Measurements from ENCODE around the gene RNF157.
"Not testable (repeated sequence)": the region's sequence is repeated elsewhere in the genome, so short reads cannot be mapped to it uniquely, and the experiment has no call there.

RNF157 gene

DNA sequence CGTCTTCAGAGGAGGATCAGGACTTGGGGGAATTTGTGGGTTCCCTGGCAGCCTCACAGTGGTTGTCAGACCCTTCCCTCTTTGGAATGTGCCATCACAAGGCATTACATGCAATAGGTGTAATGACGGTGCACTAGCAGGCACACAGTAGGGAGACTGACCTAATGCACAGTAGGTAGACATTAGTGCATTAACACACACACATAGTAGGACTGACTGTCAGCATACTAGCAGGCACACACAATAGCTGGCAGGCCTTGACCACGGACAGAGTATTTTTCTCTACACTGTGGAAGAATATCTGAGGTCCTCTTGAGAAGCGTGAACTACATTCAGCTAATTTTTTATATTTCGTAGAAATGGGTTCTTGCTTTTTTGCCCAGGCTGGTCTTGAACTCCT is 14.0 kb upstream of the RNF157 start:
- no peak for DNase-seq (ENCODE audit: low read depth in 2 of 2)

DNA sequence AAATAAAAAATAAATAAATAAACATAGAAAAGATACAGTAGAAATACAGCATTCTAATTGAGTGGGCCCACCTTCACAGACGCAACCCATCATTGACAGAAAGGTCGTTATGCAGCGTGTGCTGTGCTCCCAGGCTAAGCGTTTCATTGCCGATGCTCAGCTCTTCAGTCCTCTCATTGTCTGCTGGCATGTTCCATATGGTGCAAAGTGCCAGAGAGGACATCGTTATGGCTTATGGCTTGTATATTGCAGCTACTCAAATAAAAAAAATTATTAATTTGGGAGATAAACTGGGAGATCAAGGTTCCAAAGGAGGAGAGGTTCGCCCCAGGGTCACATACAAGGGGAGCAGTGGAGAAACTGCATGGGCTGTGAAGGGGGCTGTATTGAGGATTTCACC is 13.5 kb upstream of the RNF157 start:
- DNase-seq (ENCODE audit: low read depth in 2 of 2), result no peak

DNA sequence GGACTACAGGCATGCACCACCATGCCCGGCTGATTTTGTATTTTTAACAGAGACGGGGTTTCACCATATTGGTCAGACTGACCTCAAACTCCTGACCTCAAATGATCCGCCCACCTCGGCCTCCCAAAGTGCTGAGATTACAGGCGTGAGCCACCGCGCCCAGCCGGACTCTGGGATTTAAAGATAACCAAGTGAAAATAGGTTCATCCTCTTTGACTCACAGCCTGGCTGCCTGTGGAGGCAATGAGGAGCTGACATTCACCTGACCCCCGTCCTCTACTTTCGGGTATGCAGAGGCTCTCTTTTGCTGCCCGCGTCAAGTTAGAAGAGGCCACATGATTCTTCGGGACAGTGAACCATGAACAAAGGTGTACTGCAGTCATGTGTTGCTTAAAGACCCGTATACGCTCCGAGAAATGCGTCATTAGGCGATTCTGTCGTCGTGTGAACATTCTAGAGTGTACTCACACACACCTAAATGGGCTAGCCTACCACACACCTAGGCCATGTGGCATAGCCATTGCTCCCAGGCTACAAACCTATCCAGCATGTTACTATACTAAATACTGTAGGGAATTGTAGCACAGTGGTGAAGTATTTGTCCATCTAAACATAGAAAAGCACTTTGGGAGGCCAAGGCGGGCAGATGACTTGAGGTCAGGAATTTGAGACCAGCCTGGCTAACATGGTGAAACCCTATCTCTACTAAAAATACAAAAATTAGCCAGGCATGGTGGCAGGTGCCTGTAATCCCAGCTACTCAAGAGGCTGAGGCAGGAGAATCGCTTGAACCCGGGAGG is 12.9 kb upstream of the RNF157 start:
- DNase-seq (ENCODE audit: low read depth in 2 of 2), result not testable (repeated sequence)

DNA sequence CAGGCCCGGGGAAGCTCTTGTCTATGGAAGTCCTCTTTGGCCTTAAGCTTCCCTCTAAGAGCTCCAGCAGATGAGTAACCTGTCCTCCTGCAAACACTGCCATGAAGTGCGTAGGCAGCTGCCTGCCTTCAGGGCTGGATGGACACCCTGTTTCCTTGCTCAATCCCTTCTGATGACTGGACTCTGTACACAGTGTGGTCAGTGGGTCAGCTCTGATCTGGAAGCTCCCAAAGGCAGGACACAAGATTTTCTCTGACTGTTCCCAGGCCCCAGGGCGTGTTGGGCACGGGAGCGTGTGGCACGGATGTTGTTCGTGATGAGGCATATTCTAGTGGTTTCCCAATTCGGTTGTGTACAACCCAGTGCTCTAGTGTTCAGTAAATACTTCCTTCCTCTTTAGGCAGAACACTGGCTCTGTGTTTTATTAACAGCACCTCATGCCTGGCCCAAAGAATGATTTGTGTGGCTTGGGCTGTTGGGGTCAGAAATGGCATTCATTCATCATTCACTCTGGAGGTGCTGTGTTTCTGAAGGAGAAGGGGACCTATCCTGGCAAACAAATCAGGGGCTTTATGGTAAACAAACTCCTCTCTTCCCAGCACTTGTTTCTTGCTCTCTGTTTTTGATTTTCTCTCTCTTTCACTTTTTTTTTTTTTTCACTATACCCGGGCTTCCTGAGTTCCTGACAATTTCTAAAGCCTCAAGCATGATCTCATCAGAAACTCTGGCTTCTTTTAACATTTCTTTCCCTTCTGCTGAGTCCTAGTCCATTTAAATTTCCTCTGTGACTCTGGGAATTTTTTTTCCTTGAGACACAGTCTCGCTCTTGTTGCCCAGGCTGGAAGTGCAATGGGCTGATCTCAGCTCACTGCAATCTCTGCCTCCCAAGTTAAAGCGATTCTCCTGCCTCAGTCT is 12.0 kb upstream of the RNF157 start:
- DNase-seq (ENCODE audit: low read depth in 2 of 2), result no peak

DNA sequence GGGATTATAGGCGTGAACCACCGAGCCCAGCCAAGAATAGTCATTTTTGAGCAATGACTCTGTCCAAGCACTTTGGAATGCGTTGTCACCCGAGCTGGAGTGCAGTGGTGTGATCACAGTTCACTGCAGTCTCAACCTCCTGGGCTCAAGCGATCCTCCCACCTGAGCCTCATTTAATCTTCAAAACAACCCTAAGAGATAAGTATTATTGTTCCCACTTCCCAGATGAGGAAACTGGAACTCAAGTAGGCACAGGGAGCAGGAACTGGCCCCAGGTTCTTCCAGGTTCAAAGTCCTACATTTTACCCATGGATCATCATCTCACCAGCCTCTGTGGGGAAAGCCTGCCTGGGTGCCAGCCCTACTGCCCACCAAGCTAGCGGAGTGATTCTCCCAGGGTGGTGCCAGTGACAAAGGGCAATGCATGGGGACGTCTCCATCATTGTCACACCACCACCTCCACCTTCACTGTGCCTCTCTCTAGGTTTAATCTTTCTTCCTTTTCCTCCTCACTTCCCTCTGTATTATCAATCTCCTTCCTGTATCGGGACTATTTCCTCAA is 11.3 kb upstream of the RNF157 start:
- DNase-seq (ENCODE audit: low read depth in 2 of 2), result no peak

DNA sequence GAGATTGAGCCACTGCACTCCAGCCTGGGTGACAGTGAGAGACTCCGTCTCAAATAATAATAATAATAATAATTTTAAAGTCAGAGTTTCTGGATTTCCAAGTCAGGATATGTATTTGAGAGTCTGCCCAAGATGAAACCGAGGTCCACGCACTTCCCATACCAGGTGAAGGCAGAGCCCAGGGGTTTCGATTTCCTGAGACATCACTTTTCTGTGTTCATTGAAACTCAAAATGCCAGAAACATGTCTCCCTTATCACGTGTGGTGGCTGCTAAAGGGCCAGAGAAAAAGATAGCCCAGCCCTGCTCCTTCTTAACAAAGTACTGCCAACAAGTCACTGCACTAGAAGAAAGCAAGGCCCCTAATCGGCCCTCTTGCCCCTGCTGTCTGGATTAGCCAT is 9.8 kb upstream of the RNF157 start:
- no peak for DNase-seq (ENCODE audit: low read depth in 2 of 2)

DNA sequence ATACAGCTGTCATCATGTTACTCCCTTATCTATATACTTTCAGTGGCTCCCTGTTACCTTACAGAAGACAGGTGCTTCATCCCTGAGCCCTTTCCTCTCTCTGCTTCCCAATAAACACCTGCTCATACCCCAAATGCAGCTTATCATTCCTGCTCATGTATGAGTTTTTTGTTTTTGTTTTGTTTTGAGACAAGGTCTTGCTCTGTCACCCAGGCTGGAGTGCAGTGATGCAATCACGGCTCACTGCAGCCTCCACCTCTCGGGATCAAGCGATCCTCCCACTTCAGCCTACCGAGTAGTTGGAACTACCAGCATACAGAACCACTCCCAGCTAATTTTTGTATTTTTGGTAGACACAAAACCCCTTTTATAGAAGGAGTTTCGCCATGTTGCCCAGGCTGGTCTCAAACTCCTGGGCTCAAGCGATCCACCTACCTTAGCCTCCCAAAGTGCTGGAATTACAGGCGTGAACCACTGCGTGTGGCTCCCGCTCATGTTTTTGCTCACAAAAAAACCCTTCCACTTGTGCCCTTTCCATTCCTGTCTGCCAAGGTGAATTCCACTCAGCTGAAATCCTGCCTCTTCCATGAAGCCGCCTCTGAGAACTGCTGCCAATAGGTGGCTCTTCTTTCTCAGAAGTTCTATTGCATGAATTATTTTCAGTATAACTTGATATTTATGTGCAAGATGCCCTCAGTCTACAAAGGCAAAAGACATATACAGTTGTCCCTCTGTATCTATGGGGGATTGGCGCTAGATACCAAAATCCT is 7.9 kb upstream of the RNF157 start:
- no peak for DNase-seq (ENCODE audit: low read depth in 2 of 2)

DNA sequence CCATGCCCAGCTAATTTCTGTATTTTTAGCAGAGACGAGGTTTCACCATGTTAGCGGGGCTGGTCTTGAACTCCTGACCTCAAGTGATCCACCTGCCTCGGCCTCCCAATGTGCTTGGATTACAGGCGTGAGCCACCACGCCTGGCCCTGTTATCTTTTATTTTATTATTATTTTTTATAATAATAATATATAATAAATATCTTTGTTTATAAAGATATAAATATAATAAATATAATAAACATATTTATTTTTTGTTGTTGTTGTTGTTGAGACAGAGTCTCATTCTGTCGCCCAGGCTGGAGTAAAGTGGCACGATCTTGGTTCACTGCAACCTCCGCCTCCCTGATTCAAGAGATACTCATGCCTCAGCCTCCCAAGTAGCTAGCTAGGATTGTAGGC is 7.0 kb upstream of the RNF157 start:
- DNase-seq (ENCODE audit: low read depth in 2 of 2), result no peak

DNA sequence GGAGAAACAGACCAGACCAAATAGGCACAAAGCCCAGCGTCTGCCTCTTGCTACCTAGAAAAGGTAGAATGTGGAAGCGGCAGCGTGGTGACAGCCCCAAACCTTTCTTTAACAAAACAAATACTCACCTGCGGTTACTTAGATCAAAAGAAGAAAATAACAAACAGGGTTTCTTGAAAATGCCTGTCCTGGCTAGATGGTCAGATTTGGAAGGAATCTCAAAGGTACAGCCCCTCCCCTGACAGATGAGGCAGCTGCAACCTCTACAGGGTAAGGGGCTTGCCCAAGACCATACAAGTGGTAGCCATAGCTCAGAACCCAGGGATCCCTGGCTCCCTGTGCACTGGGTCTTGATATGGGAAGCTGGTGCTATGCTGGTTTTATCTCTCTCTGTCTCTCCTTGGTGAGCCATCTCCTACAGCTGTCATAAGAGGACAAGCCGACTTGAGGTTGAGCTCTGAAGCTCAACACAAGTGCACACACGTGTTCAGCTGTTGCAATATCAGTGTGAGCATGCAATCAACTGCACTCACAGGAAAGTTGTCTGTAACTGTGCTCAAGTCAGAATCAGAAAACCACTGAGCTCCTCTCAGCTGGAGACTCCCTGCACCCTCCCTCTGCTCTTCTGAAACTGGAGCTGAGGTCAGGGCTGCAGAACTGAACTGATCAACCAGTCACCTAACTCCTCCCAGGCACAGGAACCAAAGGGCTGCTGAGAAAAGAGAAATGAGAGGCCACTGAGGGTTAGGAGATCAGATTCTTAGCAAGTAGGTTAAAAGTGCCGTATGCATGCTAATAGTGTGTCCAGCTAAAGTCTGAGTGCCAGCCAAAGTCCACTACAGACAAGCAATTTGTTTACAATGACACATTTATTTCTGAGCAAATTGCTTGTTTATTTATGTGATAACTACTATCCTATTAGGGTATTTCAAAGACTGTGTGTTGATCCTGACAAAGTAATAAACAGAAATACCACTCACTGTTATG is 6.1 kb upstream of the RNF157 start:
- DNase-seq (ENCODE audit: low read depth in 2 of 2), result peak in 1 of 2 donors; percentile 68

DNA sequence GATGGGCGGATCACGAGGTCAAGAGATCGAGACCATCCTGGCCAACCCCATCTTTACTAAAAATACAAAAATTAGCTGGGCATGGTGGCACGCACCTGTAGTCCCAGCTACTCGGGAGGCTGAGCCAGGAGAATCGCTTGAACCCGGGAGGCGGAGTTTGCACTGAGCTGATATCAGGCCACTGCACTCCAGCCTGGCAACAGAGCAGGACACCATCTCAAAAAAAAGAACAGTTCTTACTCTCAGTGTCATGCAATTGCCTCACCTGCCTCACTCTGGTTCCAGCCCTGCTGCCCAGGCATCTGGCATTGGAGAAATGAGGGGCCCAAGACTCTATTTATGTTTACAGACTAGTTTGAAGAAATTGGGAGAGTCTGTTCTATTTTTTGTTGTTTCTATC is 4.4 kb upstream of the RNF157 start:
- not testable (repeated sequence) for DNase-seq (ENCODE audit: low read depth in 2 of 2)

DNA sequence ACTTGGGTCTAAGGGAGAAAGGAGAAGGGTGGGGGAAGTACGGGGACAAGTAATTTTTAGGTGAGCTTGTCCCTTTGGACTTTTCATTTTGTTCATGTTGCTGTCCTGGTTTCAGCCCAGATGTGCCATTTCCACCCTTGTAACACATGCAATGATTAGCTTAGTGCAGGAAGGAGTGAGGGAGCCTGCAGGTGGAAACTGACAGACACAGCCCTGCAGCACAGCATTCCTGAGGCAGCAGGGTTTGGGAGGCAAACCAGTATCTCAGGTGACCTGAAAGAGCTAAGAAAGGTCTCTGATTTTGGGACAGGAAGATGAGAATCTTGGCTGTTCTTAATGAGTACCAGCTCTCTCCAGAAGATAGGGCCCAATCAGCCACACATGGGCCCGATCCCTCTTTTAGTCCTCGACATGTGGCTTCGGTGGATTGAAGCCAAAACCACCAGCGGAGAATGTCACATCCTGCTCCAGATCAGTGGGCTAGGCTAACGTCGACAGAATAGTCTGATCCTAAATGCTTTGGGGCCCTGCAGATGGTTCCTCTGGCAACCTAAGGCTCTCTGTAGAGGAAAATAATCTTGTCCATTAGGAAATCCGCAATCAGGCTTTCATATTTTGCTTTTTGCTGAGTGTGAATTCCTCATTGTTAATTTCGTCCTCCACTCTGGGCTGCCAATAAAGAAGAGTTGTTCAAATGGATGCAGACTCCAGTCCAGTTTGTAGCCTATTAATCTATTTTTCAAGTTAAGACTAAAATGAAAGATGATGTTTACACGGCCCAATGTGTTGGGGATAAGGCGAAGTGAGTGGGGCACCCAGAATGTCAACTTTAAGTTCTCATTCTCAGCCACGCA is 3.8 kb upstream of the RNF157 start:
- no peak for DNase-seq (ENCODE audit: low read depth in 2 of 2)

DNA sequence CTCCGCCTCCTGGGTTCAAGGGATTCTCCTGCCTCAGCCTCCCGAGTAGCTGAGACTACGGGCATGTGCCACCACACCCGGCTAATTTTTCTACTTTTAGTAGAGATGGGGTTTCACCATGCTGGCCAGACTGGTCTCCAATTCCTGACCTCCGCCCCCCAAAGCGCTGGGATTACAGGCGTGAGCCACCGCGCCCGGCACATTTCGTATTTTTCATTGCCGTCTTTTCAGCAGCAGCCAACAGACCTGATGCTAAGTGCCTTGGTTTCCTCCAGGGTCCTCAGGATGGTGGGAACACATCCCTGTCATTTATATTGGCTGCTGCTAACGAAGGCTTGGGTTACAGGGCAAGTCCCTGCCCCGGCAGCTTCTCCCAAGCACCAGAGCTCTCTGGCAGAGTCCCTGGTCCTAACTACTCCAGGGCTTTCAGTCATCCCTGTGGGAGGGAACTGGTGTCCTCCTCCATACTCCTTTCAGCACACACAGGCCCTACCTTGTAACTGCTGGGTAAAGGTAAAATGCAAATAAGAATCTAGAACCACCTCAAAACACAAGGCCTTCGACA is 1.5 kb upstream of the RNF157 start:
- no peak for DNase-seq (ENCODE audit: low read depth in 2 of 2)

DNA sequence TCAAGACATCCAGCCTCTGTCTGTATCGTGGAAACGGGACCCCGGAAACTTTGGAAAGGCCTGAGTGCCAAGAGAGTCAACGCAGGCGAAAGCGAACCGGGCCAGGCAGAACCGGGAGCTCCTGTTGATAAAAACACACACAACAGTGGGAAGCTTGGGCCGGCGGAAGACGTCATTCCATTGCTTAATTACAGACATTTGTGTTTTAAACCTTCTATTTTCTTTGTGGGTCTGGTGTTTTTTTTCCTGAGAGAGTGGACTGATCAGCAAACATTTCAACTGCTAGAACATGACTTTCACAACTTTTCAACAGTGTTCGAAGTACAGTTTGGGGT is 878 bp upstream of the RNF157 start:
- no peak for DNase-seq (ENCODE audit: low read depth in 2 of 2)

DNA sequence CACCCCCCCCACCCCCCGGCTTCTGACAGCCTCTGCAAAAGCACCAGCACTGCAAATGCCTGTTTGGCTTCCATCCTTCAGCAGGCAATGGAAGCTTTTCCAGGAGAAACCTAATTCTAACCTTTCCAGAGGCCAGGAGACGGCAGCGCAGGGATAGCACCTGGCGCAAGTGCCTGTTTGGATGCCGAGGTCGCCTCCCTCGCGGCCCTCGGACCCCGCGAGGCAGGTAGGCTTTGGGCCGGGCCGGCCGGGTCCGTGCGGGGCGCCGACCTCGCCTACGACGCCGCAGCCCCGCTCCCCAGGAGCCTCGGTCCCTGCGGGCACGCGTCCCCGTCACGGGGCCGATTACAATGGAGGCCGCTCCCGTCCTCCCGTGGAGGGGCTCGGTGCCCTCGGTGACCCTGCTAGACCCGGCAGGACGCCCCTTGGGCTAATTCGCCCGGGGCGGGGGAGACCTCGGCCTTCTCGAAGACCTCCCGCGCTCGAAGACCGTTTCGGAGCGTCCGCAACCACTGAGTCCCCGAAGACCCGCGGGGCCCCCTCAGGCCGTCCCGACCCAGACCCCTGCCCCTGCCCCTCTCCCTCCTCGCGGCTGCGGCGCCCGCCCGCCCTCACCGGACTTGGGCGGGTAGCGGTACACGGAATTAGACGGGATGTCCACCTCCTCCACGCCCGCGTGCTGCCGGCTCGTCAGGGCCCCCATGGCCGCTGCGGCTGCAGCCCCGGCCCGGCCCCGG is 587 bp downstream of the RNF157 start:
- DNase-seq (ENCODE audit: low read depth in 2 of 2), result no peak

DNA sequence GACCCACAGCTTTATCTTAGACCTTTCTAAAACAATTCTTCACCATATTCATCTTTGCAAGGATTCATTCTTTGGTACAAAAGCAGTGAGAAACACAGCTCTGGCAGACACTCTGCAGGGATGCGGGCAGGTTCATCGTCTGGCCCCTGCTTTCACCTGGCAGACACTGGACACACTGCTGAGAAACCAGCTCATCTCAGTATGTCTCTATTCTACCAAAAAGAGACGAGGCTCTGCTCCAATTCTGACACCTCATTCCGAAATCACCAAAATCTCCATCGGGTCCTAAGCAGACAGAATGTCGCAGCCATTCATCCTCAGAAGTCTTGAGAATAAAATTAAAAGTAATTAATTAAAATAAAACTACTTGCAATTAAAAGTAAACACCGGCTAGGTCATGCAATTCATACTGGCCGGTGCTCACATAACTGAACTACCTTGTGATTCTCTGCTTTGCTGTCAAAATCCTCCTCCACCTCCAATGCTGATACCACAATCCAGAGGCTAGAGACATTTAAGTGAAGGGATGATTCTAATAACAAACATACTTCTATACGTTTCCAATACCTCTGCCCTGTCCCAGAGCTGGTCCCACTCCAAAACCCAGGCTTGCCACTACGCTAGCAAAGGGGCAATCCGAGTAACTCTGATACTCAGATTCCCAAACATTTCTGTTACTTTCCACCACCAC is 1.3 kb downstream of the RNF157 start:
- no peak for DNase-seq (ENCODE audit: low read depth in 2 of 2)

DNA sequence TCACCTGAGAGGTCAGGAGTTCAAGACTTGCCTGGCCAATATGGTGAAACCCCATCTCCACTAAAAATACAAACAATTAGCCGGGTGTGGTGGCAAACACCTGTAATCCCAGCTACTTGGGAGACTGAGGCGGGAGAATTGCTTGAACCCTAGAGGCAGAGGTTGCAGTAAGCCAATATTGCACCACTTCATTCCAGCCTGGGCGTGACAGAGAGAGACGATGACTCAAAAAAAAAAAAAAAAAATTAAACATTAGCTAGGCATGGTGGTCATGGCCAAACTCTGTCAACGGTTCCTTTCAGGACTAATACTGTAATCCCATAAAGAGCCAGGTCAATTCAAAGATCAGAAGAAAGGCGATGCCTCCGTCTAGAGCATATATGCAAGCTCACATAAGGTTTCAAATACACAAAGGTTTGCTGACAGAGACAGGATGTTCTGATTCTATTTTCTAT is 2.4 kb downstream of the RNF157 start:
- DNase-seq (ENCODE audit: low read depth in 2 of 2), result no peak

DNA sequence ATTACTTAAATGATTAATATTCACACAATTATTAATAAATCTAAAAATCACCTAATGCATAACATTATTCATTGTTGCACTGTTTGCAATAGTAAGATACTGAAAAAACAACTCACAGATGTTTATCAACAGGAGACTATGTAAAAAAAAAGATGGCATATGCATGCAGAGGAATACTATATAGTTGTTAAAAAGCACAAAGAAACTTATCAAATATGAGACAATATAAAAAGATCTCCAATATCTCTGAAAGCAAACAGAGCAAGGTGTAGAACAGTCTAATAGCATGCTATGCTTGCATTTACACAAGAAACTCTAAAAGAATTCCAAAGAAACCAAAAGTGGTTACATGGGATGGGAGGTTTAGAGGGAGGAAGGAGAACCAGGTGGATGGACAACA is 3.7 kb downstream of the RNF157 start:
- no peak for DNase-seq (ENCODE audit: low read depth in 2 of 2)

DNA sequence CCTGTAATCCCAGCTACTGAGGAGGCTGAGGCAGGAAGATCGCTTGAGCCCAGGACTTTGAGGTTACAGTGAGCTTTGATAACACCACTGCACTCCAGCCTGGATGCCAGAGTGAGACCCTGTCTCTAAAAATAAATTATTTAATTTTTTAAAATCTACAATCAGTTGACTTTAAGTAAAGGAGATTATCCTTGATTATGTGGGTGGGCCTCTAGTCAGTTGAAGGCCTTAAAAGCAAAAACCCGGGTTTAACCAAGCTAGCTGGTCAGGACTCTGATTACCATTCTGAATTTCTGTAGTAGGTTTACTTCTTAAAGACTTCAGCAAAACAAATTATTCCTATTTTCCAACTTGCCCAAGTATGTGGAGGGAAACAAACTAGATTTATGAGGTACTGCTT is 4.4 kb downstream of the RNF157 start:
- no peak for DNase-seq (ENCODE audit: low read depth in 2 of 2)
